Suprapubic skin (tissue), 4 donors: ENCODE results near the gene TOMM40L. TPM values are rescaled to one million over a fixed set of nuclear protein-coding genes. Genes with fewer than 3 reads are reported as not detected.

Experiments
- DNase-seq, 2 donors: peaks; one replicate each; pipeline ENCODE4 v3.0.0-alpha.2; 2019; ENCODE audit warnings: low spot score in 2 of 2
- H3K27ac ChIP-seq: fragments of 200-600 bp; sonication (generic); one replicate; pipeline ENCODE4 v1.5.1; 2019
- H3K27me3 ChIP-seq: fragments of 200-600 bp; sonication (generic); one replicate; pipeline ENCODE4 v1.5.1; 2019
- H3K36me3 ChIP-seq: fragments of 200-600 bp; sonication (generic); one replicate; pipeline ENCODE4 v1.5.1; 2019
- H3K4me1 ChIP-seq: fragments of 200-600 bp; sonication (generic); one replicate; pipeline ENCODE4 v1.5.1; 2019
- H3K4me3 ChIP-seq: fragments of 200-600 bp; sonication (generic); one replicate; pipeline ENCODE4 v1.5.1; 2019; ENCODE audit warnings: mild to moderate bottlenecking
- H3K9me3 ChIP-seq: fragments of 200-600 bp; sonication (generic); one replicate; pipeline ENCODE4 v1.5.1; 2019
- EP300 ChIP-seq: sonication (generic); formaldehyde crosslinking; IDR thresholded peaks from one replicate; pipeline ENCODE4 v1.6.1; 2017; ENCODE audit warnings: antibody characterized with exemption
- POLR2A ChIP-seq, 2 donors: fragments of 450-650 bp; IDR thresholded peaks; one replicate each; pipeline ENCODE4 v1.6.1; 2017; ENCODE audit warnings: antibody characterized with exemption in 2 of 2, mild to moderate bottlenecking in 2 of 2, moderate library complexity in 2 of 2
- POLR2AphosphoS5 ChIP-seq, 3 donors: sonication (generic); formaldehyde crosslinking; IDR thresholded peaks; one replicate each; pipeline ENCODE4 v1.6.1; 2017; ENCODE audit warnings: antibody characterized with exemption in 3 of 3
- WGBS: methylation state at CpG from one replicate; pipeline ENCODE4 v1.1.5; 2018; 5-methylcytosine and 5-hydroxymethylcytosine counted together
- total RNA-seq, 4 donors: library from RNA; depleted of rRNA; stranded (reverse); fragments of >200 nt; gene quantifications; one replicate each; pipeline ENCODE4 v1.1.0, GENCODE V29; 2016
- TF ChIP-seq, protein P1 (sequence below), 2 donors: fragments of 200-600 bp in 1 of 2; fragments of 450-650 bp in 1 of 2; sonication (generic) in 1 of 2; IDR thresholded peaks; one replicate each; pipeline ENCODE4 v1.5.1; 2016 to 2019; ENCODE audit warnings: antibody characterized with exemption in 2 of 2, mild to moderate bottlenecking in 1 of 2, moderate library complexity in 1 of 2

The TOMM40L gene
- total RNA-seq, 4 donors from 2014 or later = 6.7 to 21.0 (median 8.7) TPM

DNA sequence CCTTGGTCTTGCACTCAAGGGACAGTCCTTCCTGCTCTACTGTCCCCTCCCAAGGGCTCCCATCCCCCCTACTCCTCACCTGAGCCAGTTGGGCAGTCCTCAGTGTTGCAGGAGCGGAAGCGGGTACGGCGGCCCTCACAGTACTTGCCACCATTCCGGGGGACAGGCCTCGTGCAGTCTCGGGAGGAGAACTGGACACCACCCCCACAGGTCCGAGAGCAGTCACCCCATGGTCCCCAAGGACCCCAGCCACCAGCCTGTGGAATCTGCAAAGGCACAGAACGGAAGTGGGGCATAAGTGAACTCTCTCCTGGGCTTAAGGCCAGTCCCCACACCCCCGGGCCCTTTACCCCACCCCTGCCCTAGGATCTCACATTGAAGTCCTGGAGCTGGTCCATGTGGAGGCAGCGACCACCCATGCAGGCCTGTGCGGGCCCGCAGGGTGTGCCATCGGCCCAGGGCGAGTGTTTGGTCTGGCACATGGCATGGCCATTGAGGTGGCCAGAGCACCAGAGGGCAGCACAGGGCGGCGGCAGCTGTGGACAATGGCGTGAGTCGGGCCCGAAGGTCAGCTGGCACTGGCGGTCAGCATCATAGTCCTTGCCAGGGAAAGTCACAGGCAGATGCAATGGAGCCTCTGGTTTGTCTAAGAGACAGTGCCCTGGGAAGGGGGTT lies 32.2 kb upstream of the TOMM40L start:
- Histone ChIP-seq H3K36me3 (no peaks in the 10 kb centered on the region), H3K27ac (no peak overlapping the region), H3K4me1 (peaks cover 57% of the 10 kb centered on the region), H3K4me3 (no peak overlapping the region), H3K27me3 (no peaks in the 10 kb centered on the region), H3K9me3 (no peaks in the 10 kb centered on the region)
- DNase-seq = no peak
- no peak for TF ChIP-seq POLR2AphosphoS5 (IDR thresholded peaks at IDR 0.05)
- TF ChIP-seq EP300 = no peak
- no peak for TF ChIP-seq POLR2A (IDR thresholded peaks at IDR 0.05)
- TF ChIP-seq, protein P1, sequence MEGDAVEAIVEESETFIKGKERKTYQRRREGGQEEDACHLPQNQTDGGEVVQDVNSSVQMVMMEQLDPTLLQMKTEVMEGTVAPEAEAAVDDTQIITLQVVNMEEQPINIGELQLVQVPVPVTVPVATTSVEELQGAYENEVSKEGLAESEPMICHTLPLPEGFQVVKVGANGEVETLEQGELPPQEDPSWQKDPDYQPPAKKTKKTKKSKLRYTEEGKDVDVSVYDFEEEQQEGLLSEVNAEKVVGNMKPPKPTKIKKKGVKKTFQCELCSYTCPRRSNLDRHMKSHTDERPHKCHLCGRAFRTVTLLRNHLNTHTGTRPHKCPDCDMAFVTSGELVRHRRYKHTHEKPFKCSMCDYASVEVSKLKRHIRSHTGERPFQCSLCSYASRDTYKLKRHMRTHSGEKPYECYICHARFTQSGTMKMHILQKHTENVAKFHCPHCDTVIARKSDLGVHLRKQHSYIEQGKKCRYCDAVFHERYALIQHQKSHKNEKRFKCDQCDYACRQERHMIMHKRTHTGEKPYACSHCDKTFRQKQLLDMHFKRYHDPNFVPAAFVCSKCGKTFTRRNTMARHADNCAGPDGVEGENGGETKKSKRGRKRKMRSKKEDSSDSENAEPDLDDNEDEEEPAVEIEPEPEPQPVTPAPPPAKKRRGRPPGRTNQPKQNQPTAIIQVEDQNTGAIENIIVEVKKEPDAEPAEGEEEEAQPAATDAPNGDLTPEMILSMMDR (IDR thresholded peaks at IDR 0.05) = no peak
- WGBS = 76% methylated on average over 11 of the region's 21 CpGs

DNA sequence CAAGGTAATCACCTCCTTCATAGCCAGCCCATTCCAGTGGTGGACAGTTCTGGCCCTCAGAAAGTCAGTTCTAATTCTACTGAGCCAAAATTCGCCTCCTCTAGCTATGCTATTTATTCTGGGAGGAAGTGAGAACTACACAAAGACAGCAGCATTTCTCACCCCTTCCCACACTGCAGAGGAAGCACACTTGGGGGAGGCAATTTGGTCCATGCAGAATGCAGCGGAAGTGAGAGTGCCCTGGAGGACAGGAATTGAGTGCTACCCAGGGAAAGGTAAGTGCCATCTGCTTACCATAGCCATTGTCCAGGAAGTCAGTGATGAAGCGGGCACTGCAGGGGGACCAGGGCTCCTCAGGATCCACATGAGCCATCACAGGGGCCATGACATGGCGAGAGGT lies 30.7 kb upstream of the TOMM40L start:
- Histone ChIP-seq H3K27ac (no peak overlapping the region), H3K4me3 (no peak overlapping the region), H3K27me3 (no peaks in the 10 kb centered on the region), H3K36me3 (no peaks in the 10 kb centered on the region), H3K9me3 (no peaks in the 10 kb centered on the region), H3K4me1 (peaks cover 69% of the 10 kb centered on the region)
- no peak for TF ChIP-seq POLR2AphosphoS5 (IDR thresholded peaks at IDR 0.05)
- no peak for TF ChIP-seq POLR2A (IDR thresholded peaks at IDR 0.05)
- TF ChIP-seq EP300 = no peak
- TF ChIP-seq, protein P1 (IDR thresholded peaks at IDR 0.05) = no peak
- no peak for DNase-seq
- 68% methylated on average over 4 of the region's 4 CpGs for WGBS

DNA sequence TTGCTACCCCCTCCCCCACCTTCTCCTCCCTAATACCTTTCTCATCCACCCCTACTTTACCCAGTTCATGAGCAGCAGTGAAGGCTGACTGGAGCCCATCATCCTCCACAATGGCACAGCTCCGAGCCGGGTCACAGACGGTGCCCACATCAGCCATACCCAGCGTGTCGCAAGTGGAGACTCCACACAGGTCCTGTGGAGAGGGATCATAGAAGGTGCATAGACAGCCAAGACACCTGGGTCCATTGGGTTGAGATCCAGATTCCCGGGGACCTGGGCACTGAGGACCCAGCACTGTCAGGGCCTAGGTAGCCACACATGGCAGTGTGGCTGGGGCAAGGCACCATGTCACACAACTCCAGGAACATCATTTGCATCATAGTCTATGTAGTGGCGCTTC lies 29.7 kb upstream of the TOMM40L start:
- H3K27me3 ChIP-seq = no peaks in the 10 kb centered on the region
- H3K27ac ChIP-seq = peak overlapping the region; percentile 98
- 95% methylated on average over 6 of the region's 7 CpGs for WGBS
- H3K4me1 ChIP-seq = peaks cover 75% of the 10 kb centered on the region
- H3K4me3 ChIP-seq = peak overlapping the region; percentile 45
- H3K9me3 ChIP-seq = no peaks in the 10 kb centered on the region
- TF ChIP-seq, protein P1 (IDR thresholded peaks at IDR 0.05) = no peak
- TF ChIP-seq POLR2A (IDR thresholded peaks at IDR 0.05) = no peak
- DNase-seq = no peak
- H3K36me3 ChIP-seq = no peaks in the 10 kb centered on the region

DNA sequence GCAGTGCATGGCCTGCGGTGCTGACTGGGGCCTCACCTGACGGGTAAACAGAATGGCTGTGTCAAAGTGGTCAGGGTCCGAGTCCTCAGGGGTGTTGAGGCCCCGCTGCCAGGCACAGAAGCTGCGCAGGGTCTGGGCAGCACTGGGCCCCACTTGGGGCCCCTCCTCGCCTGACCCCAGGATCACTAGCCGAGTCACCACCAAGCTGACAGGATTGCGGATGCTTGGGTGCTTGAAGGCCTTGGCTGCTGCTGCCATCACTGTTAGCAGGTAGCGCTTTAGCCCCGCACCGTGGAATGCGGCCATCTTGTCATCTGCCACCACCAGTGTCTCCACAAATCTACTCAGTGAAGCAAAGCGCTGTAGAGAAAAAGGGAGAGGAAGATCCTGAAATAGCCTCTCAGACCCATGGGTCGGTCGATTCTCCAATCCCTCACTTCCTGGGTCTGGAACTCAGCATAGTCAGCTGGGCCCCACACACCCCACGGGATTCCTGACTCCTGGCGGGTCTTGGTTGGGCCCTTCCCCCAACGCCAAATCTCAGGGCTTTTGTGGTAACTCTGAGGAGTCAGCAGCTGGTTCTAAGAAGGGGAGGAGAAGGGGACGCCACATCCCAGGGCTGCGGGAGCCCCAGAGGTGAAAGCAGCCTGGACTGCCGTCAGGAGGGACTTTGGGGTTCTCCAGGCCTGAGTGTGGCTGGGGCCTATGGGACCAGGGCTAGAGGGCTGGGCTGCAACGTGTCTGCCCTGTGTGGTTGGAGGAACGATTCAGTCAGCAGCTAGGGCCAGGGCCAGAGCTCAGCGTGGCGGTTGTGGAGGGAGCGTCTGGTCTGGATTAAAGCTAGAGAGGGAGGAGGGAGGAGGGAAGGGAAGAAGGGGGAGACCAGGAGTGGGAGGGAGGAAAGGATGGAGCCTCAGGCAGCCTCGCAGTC lies 29.1 kb upstream of the TOMM40L start:
- Histone ChIP-seq H3K27me3 (no peaks in the 10 kb centered on the region), H3K4me3 (peak overlapping the region; percentile 45), H3K4me1 (peaks cover 81% of the 10 kb centered on the region), H3K36me3 (no peaks in the 10 kb centered on the region), H3K9me3 (no peaks in the 10 kb centered on the region), H3K27ac (peak overlapping the region; percentile 98)
- DNase-seq = no peak
- WGBS = 56% methylated on average over 23 of the region's 27 CpGs
- peak in 1 of 2 donors; percentile 22 for TF ChIP-seq POLR2A (IDR thresholded peaks at IDR 0.05)
- no peak for TF ChIP-seq POLR2AphosphoS5 (IDR thresholded peaks at IDR 0.05)

DNA sequence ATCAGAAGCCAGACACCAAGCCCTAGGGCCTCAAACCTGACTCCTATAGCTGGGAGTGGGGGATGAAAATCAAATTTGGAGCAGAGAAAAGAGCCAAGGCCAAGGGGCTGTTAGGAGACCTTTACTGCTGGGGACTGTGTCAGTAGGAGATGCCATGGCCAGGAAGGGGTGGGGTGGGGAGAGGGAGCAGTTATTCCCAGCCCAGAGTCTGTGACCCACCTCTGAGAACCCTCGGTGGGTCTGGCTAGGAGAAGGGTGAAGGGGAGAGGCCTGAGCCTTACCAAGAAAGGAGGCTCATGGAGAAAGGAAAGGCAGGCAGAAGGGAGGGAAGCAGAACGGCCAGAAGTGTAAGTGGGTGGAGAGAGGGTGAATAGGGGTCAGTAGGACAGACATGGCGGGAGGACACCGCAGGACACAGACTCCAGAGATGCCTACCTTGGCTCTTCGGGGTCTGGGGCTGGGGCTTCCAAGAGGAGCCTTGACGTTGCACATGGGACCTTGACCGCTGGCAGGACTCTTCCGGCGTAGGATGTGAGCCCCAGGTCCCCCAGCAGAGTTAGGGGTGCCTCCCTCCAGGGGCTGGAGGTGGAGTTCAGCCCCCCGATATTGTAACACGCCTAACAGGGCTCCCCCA lies 28.2 kb upstream of the TOMM40L start:
- peaks cover 74% of the 10 kb centered on the region for H3K4me1 ChIP-seq
- H3K4me3 ChIP-seq = peak overlapping the region; percentile 45
- WGBS = 38% methylated on average over 11 of the region's 11 CpGs
- no peaks in the 10 kb centered on the region for H3K36me3 ChIP-seq
- DNase-seq = no peak
- H3K9me3 ChIP-seq = no peaks in the 10 kb centered on the region
- H3K27ac ChIP-seq = peak overlapping the region; percentile 98
- no peaks in the 10 kb centered on the region for H3K27me3 ChIP-seq
- TF ChIP-seq, protein P1 (IDR thresholded peaks at IDR 0.05) = no peak
- TF ChIP-seq POLR2AphosphoS5 (IDR thresholded peaks at IDR 0.05) (no peak), POLR2A (IDR thresholded peaks at IDR 0.05) (no peak), EP300 (no peak)
